ENCODE results near the gene NOTO.

The NOTO gene

DNA sequence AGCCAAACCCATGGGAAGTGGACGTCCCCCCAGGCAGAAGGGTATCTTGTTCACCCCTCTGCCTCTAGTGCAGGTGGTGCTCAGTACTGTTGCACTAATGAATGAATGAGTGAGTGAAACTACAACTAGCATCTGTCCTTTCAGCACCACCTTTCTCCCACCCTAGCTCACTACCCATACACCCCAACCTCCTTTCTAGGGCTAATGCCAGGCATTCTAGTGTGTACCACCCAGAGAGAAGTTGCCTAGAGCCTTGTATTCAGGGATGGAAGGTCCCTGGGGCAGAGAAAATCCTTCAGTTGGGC lies 54.2 kb downstream of the NOTO start:
- TF ChIP-seq GATA2 (IDR thresholded peaks at IDR 0.05; ENCODE audit: low read depth, low read length) (no peak), GATA3 (IDR thresholded peaks at IDR 0.05; ENCODE audit: low read depth, low read length) (no peak)

DNA sequence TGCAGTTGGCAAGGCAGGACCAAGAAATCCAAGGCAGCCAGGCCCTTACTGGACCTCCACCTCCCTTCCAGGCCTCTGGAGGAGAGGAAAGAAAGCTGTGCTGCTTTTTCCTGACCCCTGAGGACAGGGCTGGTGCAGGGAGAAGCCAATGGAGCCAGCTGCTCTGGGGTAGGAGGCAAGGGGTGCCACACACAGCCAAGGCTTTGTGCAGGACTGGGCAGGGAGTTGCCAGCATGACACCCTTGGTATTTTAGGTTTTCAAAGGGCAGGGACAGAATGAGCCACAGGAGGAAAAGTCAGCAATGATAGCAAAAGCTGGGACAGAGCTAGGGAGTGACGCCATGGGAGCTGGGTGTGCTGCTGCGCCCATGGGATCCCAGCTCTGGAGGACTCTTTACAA lies 54.6 kb downstream of the NOTO start:
- TF ChIP-seq GATA3 (IDR thresholded peaks at IDR 0.05; ENCODE audit: low read depth, low read length) (no peak), GATA2 (IDR thresholded peaks at IDR 0.05; ENCODE audit: low read depth, low read length) (no peak)

DNA sequence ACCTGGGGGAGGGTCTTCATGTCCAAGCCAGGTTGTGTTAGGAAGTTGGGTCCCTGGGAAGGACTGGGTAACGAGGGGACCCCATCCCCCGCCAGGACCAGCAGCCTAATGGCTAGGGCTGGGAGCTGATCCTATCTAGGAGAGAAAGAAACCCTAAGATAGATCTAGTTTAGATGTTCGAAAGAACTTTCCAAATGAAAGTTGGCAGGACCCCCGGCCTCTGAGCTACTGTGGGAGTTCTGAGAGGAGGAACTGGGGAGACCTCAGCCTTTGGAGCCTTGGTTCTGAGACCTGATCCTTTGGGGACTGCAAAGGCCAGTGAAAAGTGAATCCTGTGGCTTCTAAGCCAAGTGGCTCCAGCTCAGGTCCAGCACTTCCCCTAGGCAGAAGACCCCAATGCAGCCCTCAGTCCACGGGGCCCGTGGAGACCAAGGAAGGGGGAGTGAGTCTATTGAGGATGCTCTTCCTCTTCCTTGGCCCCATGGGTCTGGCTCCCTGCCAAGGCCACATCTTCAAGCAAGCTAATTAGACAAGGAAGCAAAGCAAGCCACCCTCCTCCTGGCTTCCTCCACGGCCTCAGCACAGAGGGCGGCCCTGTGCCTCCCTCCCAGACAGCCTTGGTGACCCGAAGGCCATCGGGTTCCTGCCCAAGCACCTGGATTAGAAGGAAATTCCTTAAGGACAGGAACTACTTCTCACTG lies 55.2 kb downstream of the NOTO start:
- TF ChIP-seq GATA2 (IDR thresholded peaks at IDR 0.05; ENCODE audit: low read depth, low read length): no peak
- TF ChIP-seq GATA3 (IDR thresholded peaks at IDR 0.05; ENCODE audit: low read depth, low read length): no peak

DNA sequence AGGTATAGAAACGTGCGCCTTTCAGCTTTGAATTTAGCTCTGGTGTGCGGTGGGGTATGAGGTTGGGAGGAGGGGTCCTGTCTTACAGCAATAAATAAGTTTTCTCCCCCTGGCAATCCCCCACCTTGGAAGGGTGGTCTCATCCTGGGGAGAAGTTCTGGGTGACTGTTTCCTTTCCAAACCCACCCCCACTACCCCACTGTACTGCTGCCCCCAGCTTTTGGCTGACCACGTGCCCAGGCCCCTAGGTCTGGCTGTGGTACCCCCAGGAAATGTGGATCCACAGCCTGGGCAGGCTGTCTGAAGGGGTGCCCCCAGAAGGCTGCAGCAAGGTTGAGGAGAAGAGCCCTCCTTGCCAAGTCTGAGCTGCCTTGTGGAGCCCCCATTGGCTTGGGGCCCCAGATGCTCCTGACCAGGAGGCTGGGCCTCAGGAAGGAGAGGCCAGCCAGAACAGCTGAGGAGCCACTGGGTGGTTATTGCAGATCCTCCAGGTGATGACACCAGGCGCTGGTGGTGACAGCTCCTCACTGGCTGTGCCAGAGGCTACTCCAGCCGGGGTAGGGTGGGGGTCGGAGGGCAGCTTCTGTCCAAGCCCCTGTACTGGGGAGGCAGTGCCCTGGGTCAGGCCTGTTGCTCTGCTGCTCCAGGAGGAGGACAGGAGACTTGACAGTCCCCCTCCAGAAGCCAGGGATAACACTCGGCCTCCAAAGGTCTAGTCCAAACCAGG lies 56.0 kb downstream of the NOTO start:
- no peak for TF ChIP-seq GATA3 (IDR thresholded peaks at IDR 0.05; ENCODE audit: low read depth, low read length)
- TF ChIP-seq GATA2 (IDR thresholded peaks at IDR 0.05; ENCODE audit: low read depth, low read length): no peak

DNA sequence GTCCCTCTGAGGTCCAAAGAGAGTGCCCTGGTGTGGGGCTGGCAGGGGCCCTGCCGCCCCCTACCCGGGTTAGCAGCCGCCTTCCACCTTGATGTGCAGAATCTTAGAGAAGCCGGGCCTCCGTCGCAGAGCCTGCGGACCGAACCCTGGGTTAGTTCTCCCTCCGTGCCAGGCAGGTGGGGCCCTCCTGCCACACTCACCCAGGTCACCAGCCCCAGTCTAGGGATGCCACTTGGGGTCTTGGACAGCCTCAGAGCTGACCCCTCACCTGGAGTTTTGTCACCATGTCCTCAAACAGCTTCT lies 56.5 kb downstream of the NOTO start:
- no peak for TF ChIP-seq GATA2 (IDR thresholded peaks at IDR 0.05; ENCODE audit: low read depth, low read length)
- no peak for TF ChIP-seq GATA3 (IDR thresholded peaks at IDR 0.05; ENCODE audit: low read depth, low read length)

DNA sequence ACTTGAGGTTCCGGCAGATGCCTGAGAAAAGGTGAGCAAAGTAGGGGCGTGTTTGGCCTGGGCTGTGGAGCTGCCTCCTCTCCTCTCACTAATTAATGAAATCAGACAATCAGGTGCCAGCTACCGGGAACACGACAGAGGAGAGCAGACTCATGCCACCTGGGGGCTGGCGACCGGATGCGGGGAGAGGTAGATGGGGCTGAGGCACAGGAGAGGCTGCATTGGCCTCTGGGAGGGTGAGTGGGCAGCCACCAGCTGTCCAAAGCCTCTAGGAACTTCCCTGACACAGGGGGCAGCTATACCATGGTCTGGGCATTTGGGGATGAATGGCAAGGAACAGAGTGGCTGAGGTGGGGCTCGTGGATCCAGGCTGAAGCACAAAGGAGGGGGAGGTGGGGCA lies 56.9 kb downstream of the NOTO start:
- no peak for TF ChIP-seq GATA3 (IDR thresholded peaks at IDR 0.05; ENCODE audit: low read depth, low read length)
- no peak for TF ChIP-seq GATA2 (IDR thresholded peaks at IDR 0.05; ENCODE audit: low read depth, low read length)

DNA sequence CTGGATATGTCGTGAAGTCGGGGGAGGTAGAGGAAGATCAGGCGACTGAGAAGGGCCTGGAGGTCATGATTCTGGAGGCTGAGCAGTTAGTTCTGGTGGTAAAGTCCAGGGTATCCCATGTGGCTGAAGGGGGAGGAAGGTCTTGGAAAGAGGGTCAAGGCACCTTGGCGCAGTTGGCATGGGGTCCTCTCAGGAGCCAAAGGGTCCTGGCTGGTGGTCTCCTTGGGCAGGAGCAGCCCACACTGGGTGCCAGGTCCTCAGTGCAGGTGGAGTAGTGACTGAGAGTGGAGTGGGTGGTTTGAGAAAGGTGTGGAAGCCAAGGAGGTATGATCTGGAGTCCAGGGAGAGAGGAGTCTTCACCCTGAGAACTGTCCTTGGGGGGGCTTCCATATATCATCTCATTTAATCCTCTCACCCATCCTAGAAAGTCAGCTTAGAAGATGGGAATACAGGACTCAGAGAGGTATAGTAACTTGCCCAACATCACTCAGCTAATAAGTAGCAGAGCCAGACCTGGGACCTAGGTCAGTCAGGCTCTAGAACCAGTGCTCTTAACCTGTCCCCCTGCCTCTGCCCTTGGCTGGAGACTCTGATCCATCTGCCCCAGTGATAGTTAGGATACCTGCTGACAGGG lies 57.4 kb downstream of the NOTO start:
- TF ChIP-seq GATA3 (IDR thresholded peaks at IDR 0.05; ENCODE audit: low read depth, low read length) (no peak), GATA2 (IDR thresholded peaks at IDR 0.05; ENCODE audit: low read depth, low read length) (no peak)

DNA sequence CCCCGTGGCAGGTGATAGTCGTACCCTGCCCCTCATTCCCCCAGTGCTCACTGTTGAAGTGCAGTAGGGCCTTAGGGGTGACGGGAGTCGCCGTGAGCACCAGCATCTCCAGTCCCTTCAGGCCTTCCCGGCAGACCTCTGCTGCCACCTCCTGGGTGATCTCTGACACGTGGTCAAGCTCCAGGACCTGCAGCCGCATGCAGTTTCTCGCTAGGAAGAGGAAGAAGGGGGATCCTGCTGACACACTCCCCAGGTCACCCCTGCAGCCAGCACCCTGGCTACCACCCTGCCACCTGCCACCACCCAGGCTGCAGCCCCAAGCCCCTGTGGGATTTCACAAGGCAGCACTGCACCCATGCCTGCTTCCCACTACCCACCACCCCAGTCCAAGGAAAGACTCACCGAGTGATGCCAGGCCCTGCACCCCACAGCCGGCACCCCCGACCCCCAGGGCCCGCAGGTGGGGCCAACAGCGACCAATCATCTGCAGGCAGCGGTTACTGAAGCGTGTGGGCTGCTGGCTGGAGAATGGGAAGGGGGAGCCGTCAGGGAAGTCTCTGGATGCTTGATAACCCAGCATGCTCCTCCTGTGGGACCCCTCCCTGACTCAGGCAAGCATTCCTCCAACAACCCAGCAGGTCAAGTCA lies 58.1 kb downstream of the NOTO start:
- TF ChIP-seq GATA3 (IDR thresholded peaks at IDR 0.05; ENCODE audit: low read depth, low read length) (no peak), GATA2 (IDR thresholded peaks at IDR 0.05; ENCODE audit: low read depth, low read length) (no peak)

Data from SH-SY5Y (cell line).